Neural cell (in vitro differentiated cells): ENCODE measurements around the gene SP2.
"Not testable (repeated sequence)": the region's sequence is repeated elsewhere in the genome, so short reads cannot be mapped to it uniquely, and the experiment has no call there.

ENCODE experiments used
- EZH2 ChIP-seq: fragments of 200-600, 300-800 bp; shearing (Covaris generic), sonication (generic); IDR thresholded peaks from 2 replicates; pipeline ENCODE4 v1.6.1; 2014; ENCODE audit warnings: antibody characterized with exemption, low read length, borderline replicate concordance, mild to moderate bottlenecking; ENCODE audit not compliant: insufficient read depth, poor library complexity, severe bottlenecking
- POLR2AphosphoS5 ChIP-seq: IDR thresholded peaks from 2 replicates; pipeline ENCODE4 v1.6.1; 2012
- SMC3 ChIP-seq: fragments of 450-650 bp; conservative IDR thresholded peaks from 2 replicates; pipeline ENCODE4 v1.6.1; 2014; ENCODE audit warnings: antibody characterized with exemption, mild to moderate bottlenecking, moderate library complexity; ENCODE audit not compliant: poor library complexity
- TF ChIP-seq, protein P1 (sequence below): fragments of 450-650 bp; IDR thresholded peaks from 2 replicates; pipeline ENCODE4 v1.5.1; 2014; ENCODE audit warnings: antibody characterized with exemption, mild to moderate bottlenecking, moderate library complexity; ENCODE audit not compliant: poor library complexity, severe bottlenecking
- TF ChIP-seq, protein P2 (sequence below): IDR thresholded peaks from 2 replicates; pipeline ENCODE4 v1.6.1; 2012; ENCODE audit warnings: borderline replicate concordance

DNA sequence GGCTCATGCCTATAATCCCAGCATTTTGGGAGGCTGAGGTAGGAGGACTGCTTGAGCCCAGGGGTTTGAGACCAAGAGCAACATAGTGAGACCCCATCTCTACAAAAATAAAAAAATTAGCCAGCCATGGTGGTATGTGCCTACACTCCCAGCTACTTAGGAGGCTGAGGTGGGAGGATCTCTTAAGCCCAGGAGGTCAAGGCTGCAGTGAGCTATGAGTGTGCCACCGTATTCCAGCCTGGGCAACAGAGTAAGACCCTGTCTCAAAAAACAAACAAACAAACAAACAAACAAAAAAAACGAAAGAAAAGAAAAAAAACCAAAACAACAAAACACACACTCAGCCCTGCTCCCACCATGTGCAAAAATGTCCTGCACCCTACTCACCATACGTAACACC, 39.4 kb downstream of the SP2 start:
- TF ChIP-seq, protein P1, sequence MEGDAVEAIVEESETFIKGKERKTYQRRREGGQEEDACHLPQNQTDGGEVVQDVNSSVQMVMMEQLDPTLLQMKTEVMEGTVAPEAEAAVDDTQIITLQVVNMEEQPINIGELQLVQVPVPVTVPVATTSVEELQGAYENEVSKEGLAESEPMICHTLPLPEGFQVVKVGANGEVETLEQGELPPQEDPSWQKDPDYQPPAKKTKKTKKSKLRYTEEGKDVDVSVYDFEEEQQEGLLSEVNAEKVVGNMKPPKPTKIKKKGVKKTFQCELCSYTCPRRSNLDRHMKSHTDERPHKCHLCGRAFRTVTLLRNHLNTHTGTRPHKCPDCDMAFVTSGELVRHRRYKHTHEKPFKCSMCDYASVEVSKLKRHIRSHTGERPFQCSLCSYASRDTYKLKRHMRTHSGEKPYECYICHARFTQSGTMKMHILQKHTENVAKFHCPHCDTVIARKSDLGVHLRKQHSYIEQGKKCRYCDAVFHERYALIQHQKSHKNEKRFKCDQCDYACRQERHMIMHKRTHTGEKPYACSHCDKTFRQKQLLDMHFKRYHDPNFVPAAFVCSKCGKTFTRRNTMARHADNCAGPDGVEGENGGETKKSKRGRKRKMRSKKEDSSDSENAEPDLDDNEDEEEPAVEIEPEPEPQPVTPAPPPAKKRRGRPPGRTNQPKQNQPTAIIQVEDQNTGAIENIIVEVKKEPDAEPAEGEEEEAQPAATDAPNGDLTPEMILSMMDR, result not testable (repeated sequence)
- TF ChIP-seq EZH2, POLR2AphosphoS5, SMC3: not testable (repeated sequence)
- TF ChIP-seq, protein P2, sequence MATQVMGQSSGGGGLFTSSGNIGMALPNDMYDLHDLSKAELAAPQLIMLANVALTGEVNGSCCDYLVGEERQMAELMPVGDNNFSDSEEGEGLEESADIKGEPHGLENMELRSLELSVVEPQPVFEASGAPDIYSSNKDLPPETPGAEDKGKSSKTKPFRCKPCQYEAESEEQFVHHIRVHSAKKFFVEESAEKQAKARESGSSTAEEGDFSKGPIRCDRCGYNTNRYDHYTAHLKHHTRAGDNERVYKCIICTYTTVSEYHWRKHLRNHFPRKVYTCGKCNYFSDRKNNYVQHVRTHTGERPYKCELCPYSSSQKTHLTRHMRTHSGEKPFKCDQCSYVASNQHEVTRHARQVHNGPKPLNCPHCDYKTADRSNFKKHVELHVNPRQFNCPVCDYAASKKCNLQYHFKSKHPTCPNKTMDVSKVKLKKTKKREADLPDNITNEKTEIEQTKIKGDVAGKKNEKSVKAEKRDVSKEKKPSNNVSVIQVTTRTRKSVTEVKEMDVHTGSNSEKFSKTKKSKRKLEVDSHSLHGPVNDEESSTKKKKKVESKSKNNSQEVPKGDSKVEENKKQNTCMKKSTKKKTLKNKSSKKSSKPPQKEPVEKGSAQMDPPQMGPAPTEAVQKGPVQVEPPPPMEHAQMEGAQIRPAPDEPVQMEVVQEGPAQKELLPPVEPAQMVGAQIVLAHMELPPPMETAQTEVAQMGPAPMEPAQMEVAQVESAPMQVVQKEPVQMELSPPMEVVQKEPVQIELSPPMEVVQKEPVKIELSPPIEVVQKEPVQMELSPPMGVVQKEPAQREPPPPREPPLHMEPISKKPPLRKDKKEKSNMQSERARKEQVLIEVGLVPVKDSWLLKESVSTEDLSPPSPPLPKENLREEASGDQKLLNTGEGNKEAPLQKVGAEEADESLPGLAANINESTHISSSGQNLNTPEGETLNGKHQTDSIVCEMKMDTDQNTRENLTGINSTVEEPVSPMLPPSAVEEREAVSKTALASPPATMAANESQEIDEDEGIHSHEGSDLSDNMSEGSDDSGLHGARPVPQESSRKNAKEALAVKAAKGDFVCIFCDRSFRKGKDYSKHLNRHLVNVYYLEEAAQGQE, result not testable (repeated sequence)
